B cell (primary cell): ENCODE data around the gene SEC31B.

Experiments
- CTCF ChIP-seq: fragments of 200-600 bp; IDR thresholded peaks from one replicate; pipeline ENCODE4 v1.8.0; 2022; ENCODE audit warnings: antibody characterized with exemption, mild to moderate bottlenecking
- EZH2 ChIP-seq: IDR thresholded peaks from 2 replicates; pipeline ENCODE4 v1.6.1; 2012; ENCODE audit warnings: borderline replicate concordance, low read depth, mild to moderate bottlenecking, moderate library complexity, low read length; ENCODE audit not compliant: insufficient read depth, poor library complexity, severe bottlenecking

DNA sequence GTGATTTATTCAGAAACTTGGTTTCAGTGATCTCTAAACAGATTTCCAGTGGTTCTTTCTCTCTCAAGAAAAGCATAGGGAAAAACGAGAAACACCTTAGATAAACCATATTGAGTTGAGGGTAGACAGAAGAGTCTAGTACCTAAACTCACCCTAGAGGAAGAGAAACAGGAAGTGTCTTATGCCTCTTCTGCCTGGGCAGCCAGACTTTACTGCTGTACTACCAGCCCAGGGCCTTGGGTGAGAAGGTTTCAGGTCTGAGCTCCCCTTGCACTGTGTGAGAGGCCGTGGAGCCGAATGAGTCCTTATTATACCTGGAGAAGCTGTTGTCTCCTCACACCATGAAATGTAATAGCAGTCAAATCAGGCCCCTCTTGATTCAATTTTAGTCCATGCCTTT is 34.3 kb upstream of the SEC31B start:
- TF ChIP-seq CTCF (no peak), EZH2 (no peak)
